ENCODE data around the gene CYP2J2.
"Not testable (repeated sequence)": the region's sequence is repeated elsewhere in the genome, so short reads cannot be mapped to it uniquely, and the experiment has no call there.

The CYP2J2 gene

GRCh38 chr1:59939393-59939792 lies 12.8 kb upstream of the CYP2J2 start:
- no peak for DNase-seq (ENCODE audit: low read depth)
- no peak overlapping the region for H3K4me3 ChIP-seq (ENCODE audit: low read depth, low read length)
- TF ChIP-seq CTCF (conservative IDR thresholded peaks at IDR 0.05; ENCODE audit: low read depth, low read length) = no peak

GRCh38 chr1:59937636-59938210 lies 11.2 kb upstream of the CYP2J2 start:
- no peak for DNase-seq (ENCODE audit: low read depth)
- TF ChIP-seq CTCF (conservative IDR thresholded peaks at IDR 0.05; ENCODE audit: low read depth, low read length) = no peak
- no peak overlapping the region for H3K4me3 ChIP-seq (ENCODE audit: low read depth, low read length)

- no peak for DNase-seq (ENCODE audit: low read depth)
- no peak for TF ChIP-seq CTCF (conservative IDR thresholded peaks at IDR 0.05; ENCODE audit: low read depth, low read length)
- no peak overlapping the region for H3K4me3 ChIP-seq (ENCODE audit: low read depth, low read length)
These were observed 9.8 kb upstream of the CYP2J2 start for GRCh38 chr1:59936358-59936821.

- TF ChIP-seq CTCF (conservative IDR thresholded peaks at IDR 0.05; ENCODE audit: low read depth, low read length) = no peak
- no peak overlapping the region for H3K4me3 ChIP-seq (ENCODE audit: low read depth, low read length)
- DNase-seq (ENCODE audit: low read depth) = no peak
These were observed 2.4 kb upstream of the CYP2J2 start for GRCh38 chr1:59928996-59929395.

- no peak overlapping the region for H3K4me3 ChIP-seq (ENCODE audit: low read depth, low read length)
- TF ChIP-seq CTCF (conservative IDR thresholded peaks at IDR 0.05; ENCODE audit: low read depth, low read length) = no peak
- DNase-seq (ENCODE audit: low read depth) = no peak
These were observed 640 bp upstream of the CYP2J2 start for GRCh38 chr1:59927213-59927612.

- no peak overlapping the region for H3K4me3 ChIP-seq (ENCODE audit: low read depth, low read length)
- no peak for TF ChIP-seq CTCF (conservative IDR thresholded peaks at IDR 0.05; ENCODE audit: low read depth, low read length)
- DNase-seq (ENCODE audit: low read depth) = no peak
These were observed 1.9 kb downstream of the CYP2J2 start for GRCh38 chr1:59924653-59925052.

- H3K4me3 ChIP-seq (ENCODE audit: low read depth, low read length); DNase-seq (ENCODE audit: low read depth): not testable (repeated sequence)
These were observed 5.2 kb downstream of the CYP2J2 start for GRCh38 chr1:59921258-59921899.

All from choroid plexus epithelial cell (primary cell).